HCT116 (cell line): Measurements from ENCODE around the gene LRRC51. TPM values are rescaled to one million over a fixed set of nuclear protein-coding genes. Genes with fewer than 3 reads are reported as not detected.

Source experiments
- ATAC-seq: fragments of 200-7000 bp; cut with Tn5 transposase; 2 replicates; pipeline ENCODE4 v1.9.1; 2020; ENCODE audit warnings: mild to moderate bottlenecking, moderate library complexity
- BruUV-seq: library from RNA; stranded (reverse); fragments of 400-500 nt; replicated peaks from 2 replicates; lab custom pipeline; 2021; lab: Mats Ljungman, UMichigan
- CTCF ChIA-PET: fragments of 300-600 bp; sonication (Branson Sonifier 250); formaldehyde crosslinking; loops from one replicate; lab custom pipeline; 2021; ENCODE audit warnings: antibody characterized with exemption; lab: Charles Lee
- POLR2A ChIA-PET: fragments of 300-600, 350-600 bp; sonication (Branson Sonifier 250); formaldehyde crosslinking; loops from one replicate; lab custom pipeline; 2021; ENCODE audit warnings: antibody characterized with exemption; lab: Charles Lee
- RAD21 ChIA-PET, 2 experiments: fragments of 300-600 bp; sonication (Branson Sonifier 250); formaldehyde crosslinking; loops; one replicate each; lab custom pipeline; 2023; ENCODE audit warnings: low total read pairs in 2 of 2; ENCODE audit not compliant: uncharacterized antibody in 2 of 2, unreplicated experiment in 2 of 2, low non-redundant PET in 1 of 2; lab: Charles Lee
- DNase-seq: peaks from one replicate; pipeline ENCODE4 v3.0.0-alpha.2; 2010; ENCODE audit warnings: low read depth, low spot score
- H2AFZ ChIP-seq: fragments of 200-600 bp; shearing (Covaris generic), sonication (generic); 2 replicates; pipeline ENCODE4 v1.6.1; 2017; ENCODE audit warnings: low read depth, mixed run types, mixed read lengths, antibody characterized with exemption, low read length; ENCODE audit not compliant: poor library complexity, severe bottlenecking
- H3K27ac ChIP-seq: 2 replicates; pipeline ENCODE4 v1.5.1; 2012; ENCODE audit warnings: low read depth, low read length
- H3K27me3 ChIP-seq: fragments of 200-600 bp; sonication (generic); 2 replicates; pipeline ENCODE4 v1.6.1; 2016; ENCODE audit warnings: mixed run types, low read length, mixed read lengths; ENCODE audit not compliant: insufficient read depth
- H3K36me3 ChIP-seq, 2 experiments: fragments of 200-500 bp in 1 of 2; fragments of 200-600 bp in 1 of 2; sonication (Bioruptor generic) in 1 of 2; sonication (generic) in 1 of 2; 2 replicates each; pipeline versions ENCODE4 v1.5.1 to v1.6.1; 2014 to 2016; ENCODE audit warnings: low read length in 2 of 2, inconsistent platforms in 1 of 2, mixed read lengths in 1 of 2, mixed run types in 1 of 2; ENCODE audit not compliant: insufficient read depth in 2 of 2, control insufficient read depth in 1 of 2
- H3K4me1 ChIP-seq, 2 experiments: fragments of 200-600 bp in 1 of 2; sonication (generic) in 1 of 2; 2 replicates each; pipeline versions ENCODE4 v1.5.1 to v1.6.1; 2012 to 2017; ENCODE audit warnings: low read length in 2 of 2, inconsistent platforms in 1 of 2, mild to moderate bottlenecking in 1 of 2, mixed read lengths in 1 of 2, mixed run types in 1 of 2, moderate library complexity in 1 of 2; ENCODE audit not compliant: insufficient read depth in 2 of 2, control insufficient read depth in 1 of 2
- H3K4me2 ChIP-seq: fragments of 200-600 bp; sonication (generic); 2 replicates; pipeline ENCODE4 v1.6.1; 2017; ENCODE audit warnings: mixed run types, low read length, mixed read lengths
- H3K4me3 ChIP-seq, 2 experiments: fragments of 200-600 bp in 1 of 2; sonication (generic) in 1 of 2; replicated peaks in 1 of 2; 2 replicates each; pipeline ENCODE4 v1.5.1; 2011 to 2016; ENCODE audit warnings: low read length in 2 of 2, control low read depth in 1 of 2, low read depth in 1 of 2, mild to moderate bottlenecking in 1 of 2, mixed read lengths in 1 of 2, mixed run types in 1 of 2
- H3K79me2 ChIP-seq: fragments of 200-600 bp; sonication (generic); 2 replicates; pipeline ENCODE4 v1.6.1; 2017; ENCODE audit warnings: mild to moderate bottlenecking, mixed run types, low read length, moderate library complexity, mixed read lengths; ENCODE audit not compliant: insufficient read depth
- H3K9ac ChIP-seq: fragments of 200-600 bp; sonication (generic); 2 replicates; pipeline ENCODE4 v1.6.1; 2016; ENCODE audit warnings: low read length, mixed read lengths
- H3K9me2 ChIP-seq: fragments of 200-600 bp; sonication (generic), shearing (Covaris generic); 2 replicates; pipeline ENCODE4 v1.6.1; 2017; ENCODE audit warnings: mixed run types, mild to moderate bottlenecking, moderate library complexity; ENCODE audit not compliant: insufficient read depth
- H3K9me3 ChIP-seq, 2 experiments: fragments of 200-500 bp in 1 of 2; fragments of 200-600 bp in 1 of 2; sonication (Bioruptor generic) in 1 of 2; sonication (generic) in 1 of 2; 2 replicates each; pipeline ENCODE4 v1.6.1; 2014 to 2017; ENCODE audit warnings: low read length in 2 of 2, mixed read lengths in 2 of 2, inconsistent platforms in 1 of 2, low read depth in 1 of 2, mild to moderate bottlenecking in 1 of 2, mixed run types in 1 of 2, moderate library complexity in 1 of 2; ENCODE audit not compliant: control insufficient read depth in 1 of 2, insufficient read depth in 1 of 2
- H4K20me1 ChIP-seq: fragments of 200-600 bp; sonication (generic), shearing (Covaris generic); 2 replicates; pipeline ENCODE4 v1.6.1; 2017; ENCODE audit warnings: mixed run types, mild to moderate bottlenecking, moderate library complexity; ENCODE audit not compliant: insufficient read depth
- ATF3 ChIP-seq: IDR thresholded peaks from 2 replicates; pipeline ENCODE4 v1.6.1; 2012
- CBX3 ChIP-seq: IDR thresholded peaks from 2 replicates; pipeline ENCODE4 v1.6.1; 2012; ENCODE audit warnings: low read depth
- EGR1 ChIP-seq: IDR thresholded peaks from 2 replicates; pipeline ENCODE4 v1.6.1; 2012; ENCODE audit warnings: low read depth
- JUND ChIP-seq: IDR thresholded peaks from 2 replicates; pipeline ENCODE4 v1.6.1; 2012
- RAD21 ChIP-seq: IDR thresholded peaks from 2 replicates; pipeline ENCODE4 v1.6.1; 2012; ENCODE audit warnings: low read depth, mild to moderate bottlenecking
- ZFX ChIP-seq: fragments of 450-650 bp; IDR thresholded peaks from 2 replicates; pipeline ENCODE4 v1.6.1; 2017
- intact Hi-C: fragments of 100-400 bp; cut with micrococcal nuclease; formaldehyde crosslinking; loops from 2 replicates; pipeline ENCODE4 v1.10.0; 2022
- total RNA-seq: library from RNA; stranded (reverse); gene quantifications from one replicate; pipeline ENCODE4 v1.2.1, GENCODE V29; 2021; ENCODE audit not compliant: unreplicated experiment
- TF ChIP-seq, protein P1 (sequence below): IDR thresholded peaks from 2 replicates; pipeline ENCODE4 v1.6.1; 2012

LRRC51 gene
- total RNA-seq, 1 experiment from 2014 or later: 10.8 TPM

DNA sequence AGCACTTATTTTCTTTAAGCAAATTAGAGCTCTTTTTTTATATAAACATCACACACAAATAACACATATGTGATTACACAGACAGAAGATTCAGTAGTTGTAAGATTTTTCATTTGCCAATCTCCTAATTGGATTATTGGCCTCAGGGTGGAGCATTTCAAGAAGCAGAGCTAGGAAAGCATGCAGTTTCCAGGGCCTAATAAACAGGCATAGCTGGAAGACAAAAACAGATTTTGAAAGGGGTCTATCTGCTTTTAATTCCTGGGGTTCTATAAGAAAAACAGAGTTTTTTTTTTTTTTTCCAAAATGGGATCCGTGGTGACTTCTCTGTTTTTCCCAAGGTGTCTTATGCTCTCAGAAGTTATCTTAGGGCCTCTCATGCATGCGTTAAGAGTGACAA is 47.3 kb downstream of the LRRC51 start:
- CTCF ChIA-PET: interaction anchor here (0.7 kb wide), 1 partner anchor 16 kb away, joined by 3 read pairs; no protein-coding TSS in a partner anchor
- POLR2A ChIA-PET: no interaction called here
- no peak overlapping the region for H3K4me2 ChIP-seq
- H3K4me1 ChIP-seq: no peaks in the 10 kb centered on the region
- H3K9ac ChIP-seq: no peak overlapping the region
- DNase-seq: no peak
- H3K36me3 ChIP-seq: no peaks in the 10 kb centered on the region
- no peak for TF ChIP-seq ZFX
- TF ChIP-seq CBX3: peak; percentile 44; the same call in 1 of the 2 replicates
- ATAC-seq: no peak
- H4K20me1 ChIP-seq: no peaks in the 10 kb centered on the region
- H3K27me3 ChIP-seq: no peaks in the 10 kb centered on the region
- intact Hi-C loops: no loop called here
- H3K27ac ChIP-seq: no peak overlapping the region
- no peak overlapping the region for H3K4me3 ChIP-seq
- no peaks in the 10 kb centered on the region for H3K9me2 ChIP-seq
- RAD21 ChIA-PET: no interaction called here
- no peak overlapping the region for H2AFZ ChIP-seq
- BruUV-seq: no TSS peak
- peaks cover 9 to 18% of the 10 kb centered on the region in 2 experiments; a peak in 3 of 4 replicates for H3K9me3 ChIP-seq
- H3K79me2 ChIP-seq: no peaks in the 10 kb centered on the region

GRCh38 chr11:72129381-72129780 is 48.7 kb downstream of the LRRC51 start:
- TF ChIP-seq, protein P1, sequence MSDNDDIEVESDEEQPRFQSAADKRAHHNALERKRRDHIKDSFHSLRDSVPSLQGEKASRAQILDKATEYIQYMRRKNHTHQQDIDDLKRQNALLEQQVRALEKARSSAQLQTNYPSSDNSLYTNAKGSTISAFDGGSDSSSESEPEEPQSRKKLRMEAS: no peak
- no peak for TF ChIP-seq EGR1
- no peak for TF ChIP-seq JUND
- no peak for TF ChIP-seq ATF3
- TF ChIP-seq RAD21: no peak
- no peak overlapping the region for H2AFZ ChIP-seq
- CTCF ChIA-PET: no interaction called here
- POLR2A ChIA-PET: no interaction called here
- H3K9me2 ChIP-seq: no peaks in the 10 kb centered on the region
- no peak overlapping the region for H3K9ac ChIP-seq
- H3K9me3 ChIP-seq: peaks cover 9 to 18% of the 10 kb centered on the region in 2 experiments; a peak in 3 of 4 replicates
- H3K79me2 ChIP-seq: no peaks in the 10 kb centered on the region
- H4K20me1 ChIP-seq: no peaks in the 10 kb centered on the region
- no peak overlapping the region for H3K27ac ChIP-seq
- no peak for ATAC-seq
- intact Hi-C loops: no loop called here
- DNase-seq: no peak
- BruUV-seq: no TSS peak
- H3K36me3 ChIP-seq: no peaks in the 10 kb centered on the region
- H3K27me3 ChIP-seq: no peaks in the 10 kb centered on the region
- H3K4me3 ChIP-seq: no peak overlapping the region
- no peak overlapping the region for H3K4me2 ChIP-seq
- no peaks in the 10 kb centered on the region for H3K4me1 ChIP-seq
- RAD21 ChIA-PET: no interaction called here
